ENCODE data around the gene CCL1. TPM values are rescaled to one million over a fixed set of nuclear protein-coding genes. Genes with fewer than 3 reads are reported as not detected.

Gene CCL1
- total RNA-seq, 6 experiments from 2014 or later = not detected

DNA sequence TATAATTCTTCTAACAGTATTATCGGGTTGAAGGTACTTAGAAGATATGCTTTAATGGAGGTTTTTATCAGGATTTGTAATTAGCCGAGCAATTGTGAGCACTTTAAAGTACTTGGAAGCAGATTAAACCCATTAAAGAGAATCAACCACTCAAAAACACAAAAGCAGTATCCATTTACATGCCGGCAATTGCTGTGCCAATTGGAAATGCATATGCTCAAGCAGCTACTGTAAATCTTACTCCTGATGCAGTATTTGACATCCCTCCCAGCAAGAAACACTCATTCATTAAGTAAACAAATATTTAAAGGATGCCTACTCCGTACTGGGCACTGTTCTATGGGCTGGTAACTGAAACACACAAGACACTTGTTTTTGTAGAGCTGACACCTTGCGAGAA lies 11.4 kb upstream of the CCL1 start:
- no peaks in the 10 kb centered on the region for H3K27me3 ChIP-seq
- peaks cover 0 to 5% (median under 1%) of the 10 kb centered on the region in 4 donors for H3K4me1 ChIP-seq
- TF ChIP-seq, protein P1, sequence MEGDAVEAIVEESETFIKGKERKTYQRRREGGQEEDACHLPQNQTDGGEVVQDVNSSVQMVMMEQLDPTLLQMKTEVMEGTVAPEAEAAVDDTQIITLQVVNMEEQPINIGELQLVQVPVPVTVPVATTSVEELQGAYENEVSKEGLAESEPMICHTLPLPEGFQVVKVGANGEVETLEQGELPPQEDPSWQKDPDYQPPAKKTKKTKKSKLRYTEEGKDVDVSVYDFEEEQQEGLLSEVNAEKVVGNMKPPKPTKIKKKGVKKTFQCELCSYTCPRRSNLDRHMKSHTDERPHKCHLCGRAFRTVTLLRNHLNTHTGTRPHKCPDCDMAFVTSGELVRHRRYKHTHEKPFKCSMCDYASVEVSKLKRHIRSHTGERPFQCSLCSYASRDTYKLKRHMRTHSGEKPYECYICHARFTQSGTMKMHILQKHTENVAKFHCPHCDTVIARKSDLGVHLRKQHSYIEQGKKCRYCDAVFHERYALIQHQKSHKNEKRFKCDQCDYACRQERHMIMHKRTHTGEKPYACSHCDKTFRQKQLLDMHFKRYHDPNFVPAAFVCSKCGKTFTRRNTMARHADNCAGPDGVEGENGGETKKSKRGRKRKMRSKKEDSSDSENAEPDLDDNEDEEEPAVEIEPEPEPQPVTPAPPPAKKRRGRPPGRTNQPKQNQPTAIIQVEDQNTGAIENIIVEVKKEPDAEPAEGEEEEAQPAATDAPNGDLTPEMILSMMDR (IDR thresholded peaks at IDR 0.05) = no peak
- no peak for TF ChIP-seq POLR2A (IDR thresholded peaks at IDR 0.05)
- no peaks in the 10 kb centered on the region for H3K36me3 ChIP-seq
- no peaks in the 10 kb centered on the region for H3K9me3 ChIP-seq
- intact Hi-C loops (cut with DNase I) = no loop called here
- DNase-seq (no peak), ATAC-seq (no peak)
- H3K4me3 ChIP-seq = no peak overlapping the region
- WGBS (ENCODE audit: insufficient coverage, low coverage, low lambda C conversion rate, missing lambda C conversion rate) = 74% methylated on average over 5 of the region's 5 CpGs
- H3K27ac ChIP-seq = no peak overlapping the region

DNA sequence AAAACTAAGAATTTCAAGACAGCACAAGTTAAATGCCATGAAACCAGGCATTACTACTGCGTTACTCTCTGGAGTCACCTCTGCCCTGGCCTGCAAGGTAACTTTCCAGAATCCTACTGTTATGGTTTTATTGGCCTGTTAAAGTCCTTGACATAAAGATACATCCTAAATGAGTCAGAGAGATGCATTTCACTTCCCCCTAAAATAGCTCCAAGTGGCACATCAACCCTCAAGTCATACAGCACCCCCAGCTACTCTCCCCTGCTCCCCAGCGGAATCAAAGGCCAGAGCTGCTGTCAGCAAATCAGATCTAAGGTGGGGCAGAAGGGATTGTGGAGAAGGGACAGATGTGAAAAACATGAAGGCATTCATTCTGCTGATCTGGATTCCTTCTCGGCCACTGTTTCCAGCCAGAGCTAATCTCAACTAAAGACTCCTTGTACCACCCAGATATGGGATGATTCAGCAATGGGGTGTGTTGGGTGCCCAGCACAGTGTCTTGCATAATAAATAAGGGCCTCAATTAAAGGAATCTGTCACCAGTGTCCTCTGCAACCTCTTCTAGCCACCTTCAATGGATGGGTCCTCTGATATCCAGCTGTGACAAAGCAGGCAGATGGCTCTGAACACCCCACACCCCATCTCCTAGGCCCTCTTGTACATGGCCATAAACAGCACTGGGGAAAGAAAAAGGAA lies 8.5 kb upstream of the CCL1 start:
- Histone ChIP-seq H3K36me3 (no peaks in the 10 kb centered on the region), H3K27me3 (no peaks in the 10 kb centered on the region), H3K4me1 (peaks cover 0 to 22% (median 7%) of the 10 kb centered on the region in 4 donors), H3K9me3 (no peaks in the 10 kb centered on the region), H3K4me3 (no peak overlapping the region), H3K27ac (no peak overlapping the region)
- no peak for DNase-seq
- intact Hi-C loops (cut with DNase I) = no loop called here
- TF ChIP-seq, protein P1 (IDR thresholded peaks at IDR 0.05) = no peak
- no peak for TF ChIP-seq POLR2A (IDR thresholded peaks at IDR 0.05)
- ATAC-seq = no peak
- WGBS (ENCODE audit: insufficient coverage, low coverage, low lambda C conversion rate, missing lambda C conversion rate) = 83% methylated on average over 2 of the region's 3 CpGs

DNA sequence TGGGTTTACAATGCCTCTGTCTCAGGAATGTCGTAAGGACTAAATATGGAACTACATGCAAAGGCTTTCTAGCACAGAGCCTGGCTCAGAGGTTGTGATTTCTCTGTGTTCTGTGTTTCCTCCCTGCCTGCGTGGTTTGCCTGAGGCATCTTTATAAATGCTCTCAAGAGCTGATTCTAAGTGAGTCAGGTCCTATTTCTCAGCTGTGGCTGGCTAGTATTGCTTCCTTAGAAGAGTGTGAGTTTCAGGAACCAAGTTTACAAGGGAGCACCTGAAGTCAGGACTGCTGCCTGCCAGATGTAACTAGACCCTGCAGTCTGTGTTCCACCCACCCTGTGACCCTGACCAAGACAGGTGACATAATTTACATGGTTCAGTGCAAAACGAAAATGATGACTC lies 8.0 kb upstream of the CCL1 start:
- intact Hi-C loops (cut with DNase I) = no loop called here
- ATAC-seq = no peak
- no peak overlapping the region for H3K27ac ChIP-seq

DNA sequence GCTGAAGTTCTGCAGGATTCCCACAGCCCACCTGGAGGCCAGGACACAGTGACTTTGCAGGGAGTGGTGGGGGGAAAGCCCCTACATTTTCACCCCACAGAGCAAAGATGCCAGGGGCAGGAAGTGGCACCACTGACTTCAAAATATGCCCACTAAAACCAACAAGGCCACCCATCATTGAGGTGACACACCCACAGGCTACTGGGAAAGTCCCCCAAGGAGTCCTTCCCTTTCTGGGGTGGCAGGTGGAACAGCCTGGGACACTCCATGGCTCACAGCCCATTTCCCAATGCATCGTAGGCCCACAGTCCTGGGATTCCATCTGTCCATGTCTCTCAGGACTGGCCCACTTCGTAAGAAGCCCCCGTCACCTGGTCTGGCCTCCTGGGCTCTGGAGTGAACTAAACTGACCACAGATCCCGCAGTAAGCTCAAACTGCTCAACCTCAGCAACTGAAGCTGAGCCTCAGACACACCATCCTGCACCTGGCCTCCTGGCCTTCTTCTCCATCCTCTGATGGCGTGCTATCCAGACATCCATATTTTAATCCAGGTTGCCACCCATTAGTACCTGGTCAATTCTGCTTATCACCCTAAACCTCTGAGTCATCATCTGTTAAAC lies 7.5 kb upstream of the CCL1 start:
- WGBS (ENCODE audit: insufficient coverage, low coverage, low lambda C conversion rate, missing lambda C conversion rate) = 88% methylated on average over 2 of the region's 5 CpGs
- no peaks in the 10 kb centered on the region for H3K36me3 ChIP-seq
- H3K27me3 ChIP-seq = no peaks in the 10 kb centered on the region
- no peak for ATAC-seq
- H3K4me1 ChIP-seq = peaks cover 0 to 22% (median 7%) of the 10 kb centered on the region in 4 donors
- no peak for DNase-seq
- H3K4me3 ChIP-seq = no peak overlapping the region
- intact Hi-C loops (cut with DNase I) = no loop called here
- H3K9me3 ChIP-seq = no peaks in the 10 kb centered on the region
- TF ChIP-seq, protein P1 (IDR thresholded peaks at IDR 0.05) = no peak
- TF ChIP-seq POLR2A (IDR thresholded peaks at IDR 0.05) = no peak
- no peak overlapping the region for H3K27ac ChIP-seq

More for the DNA sequence above, 8.0 kb upstream of the CCL1 start:
- Histone ChIP-seq H3K4me1 (peaks cover 0 to 22% (median 7%) of the 10 kb centered on the region in 4 donors), H3K9me3 (no peaks in the 10 kb centered on the region), H3K4me3 (no peak overlapping the region), H3K27me3 (no peaks in the 10 kb centered on the region), H3K36me3 (no peaks in the 10 kb centered on the region)
- 79% methylated on average over 3 of the region's 3 CpGs for WGBS (ENCODE audit: insufficient coverage, low coverage, low lambda C conversion rate, missing lambda C conversion rate)
- DNase-seq = no peak
- TF ChIP-seq, protein P1 (IDR thresholded peaks at IDR 0.05) = no peak
- no peak for TF ChIP-seq POLR2A (IDR thresholded peaks at IDR 0.05)
